RPMI8226 (cell line): ENCODE data around the gene HPCAL4.
A peak's percentile ranks its signal among the peaks of the same experiment; 100 is the strongest.

ENCODE experiments used
- DNase-seq: peaks from one replicate; pipeline ENCODE4 v3.0.0-alpha.2; 2015

HPCAL4 gene

GRCh38 chr1:39673215-39673614 is 18.0 kb downstream of the HPCAL4 start:
- no peak for DNase-seq

- DNase-seq = peak; percentile 39
These were observed 18.7 kb downstream of the HPCAL4 start for GRCh38 chr1:39672551-39672947.

GRCh38 chr1:39671793-39672550 is 19.3 kb downstream of the HPCAL4 start, which contains the start of gene NT5C1A:
NT5C1A (minus strand) TSS chr1:39672107; CDS start chr1:39672038, 69 bp downstream.
- peak; percentile 42 for DNase-seq

GRCh38 chr1:39671433-39671792 is 19.8 kb downstream of the HPCAL4 start:
- peak; percentile 18 for DNase-seq

GRCh38 chr1:39670689-39671088 is 20.5 kb downstream of the HPCAL4 start:
- DNase-seq = no peak

- no peak for DNase-seq
These were observed 22.3 kb downstream of the HPCAL4 start for GRCh38 chr1:39668894-39669293.

GRCh38 chr1:39668111-39668510 is 23.1 kb downstream of the HPCAL4 start:
- no peak for DNase-seq

GRCh38 chr1:39666772-39667171 is 24.5 kb downstream of the HPCAL4 start:
- DNase-seq = no peak

- no peak for DNase-seq
These were observed 27.7 kb downstream of the HPCAL4 start for GRCh38 chr1:39663559-39663958.

GRCh38 chr1:39662861-39663260 is 28.4 kb downstream of the HPCAL4 start:
- no peak for DNase-seq

- no peak for DNase-seq
These were observed 31.7 kb downstream of the HPCAL4 start for GRCh38 chr1:39659538-39659937.

- DNase-seq = no peak
These were observed 32.1 kb downstream of the HPCAL4 start for GRCh38 chr1:39659110-39659509.

GRCh38 chr1:39657923-39658485 is 33.2 kb downstream of the HPCAL4 start:
- DNase-seq = peak; percentile 84

GRCh38 chr1:39657402-39657801 is 33.8 kb downstream of the HPCAL4 start:
- no peak for DNase-seq

- no peak for DNase-seq
These were observed 34.8 kb downstream of the HPCAL4 start for GRCh38 chr1:39656391-39656790.

GRCh38 chr1:39655578-39656268 is 35.5 kb downstream of the HPCAL4 start:
- no peak for DNase-seq

GRCh38 chr1:39654291-39654690 is 36.9 kb downstream of the HPCAL4 start:
- DNase-seq = no peak

- DNase-seq = peak; percentile 80
These were observed 37.6 kb downstream of the HPCAL4 start for GRCh38 chr1:39653546-39654031.

GRCh38 chr1:39652554-39652953 is 38.7 kb downstream of the HPCAL4 start:
- no peak for DNase-seq

- no peak for DNase-seq
These were observed 39.1 kb downstream of the HPCAL4 start for GRCh38 chr1:39652105-39652504.

GRCh38 chr1:39650431-39650830 is 40.8 kb downstream of the HPCAL4 start:
- peak; percentile 18 for DNase-seq

- DNase-seq = no peak
These were observed 41.5 kb downstream of the HPCAL4 start for GRCh38 chr1:39649636-39650185.

- DNase-seq = no peak
These were observed 42.7 kb downstream of the HPCAL4 start for GRCh38 chr1:39648496-39648895.

- DNase-seq = no peak
These were observed 44.0 kb downstream of the HPCAL4 start for GRCh38 chr1:39647247-39647646.
